ENCODE data around the gene UFD1.

GRCh38 chr22:19454156-19454555 lies 24.8 kb downstream of the UFD1 start:
- TF ChIP-seq CTCF (conservative IDR thresholded peaks at IDR 0.05 in 1 of 2, IDR thresholded peaks at IDR 0.05 in 1 of 2; ENCODE audit: extremely low read depth in 1 of 2, insufficient read depth in 1 of 2, low read depth in 1 of 2, low read length in 2 of 2) (no peak), EZH2 (IDR thresholded peaks at IDR 0.05; ENCODE audit: borderline replicate concordance, low read length) (no peak)
